Thoracic aorta (tissue), 2 donors: ENCODE data around the gene DNAJB11. TPM values are rescaled to one million over a fixed set of nuclear protein-coding genes. Genes with fewer than 3 reads are reported as not detected.

ENCODE experiments used
- ATAC-seq: fragments of 150-250 bp; one replicate; pipeline ENCODE4 v1.8.0; 2017; ENCODE audit warnings: low read depth; ENCODE audit not compliant: insufficient number of reproducible peaks, low FRiP score
- DNase-seq: peaks from one replicate; pipeline ENCODE4 v3.0.0-alpha.2; 2020; ENCODE audit warnings: low spot score
- H3K27ac ChIP-seq, 2 donors: fragments of 200-600 bp; sonication (generic); 1 replicate in 1 of 2; 2 replicates in 1 of 2; pipeline ENCODE4 v1.5.1; 2016; ENCODE audit warnings: mild to moderate bottlenecking in 2 of 2, moderate library complexity in 2 of 2
- H3K27me3 ChIP-seq: fragments of 200-600 bp; sonication (generic); replicated peaks from 2 replicates; pipeline ENCODE4 v1.6.0; 2016; ENCODE audit warnings: mild to moderate bottlenecking; ENCODE audit not compliant: insufficient read depth
- H3K36me3 ChIP-seq: fragments of 200-600 bp; sonication (generic); one replicate; pipeline ENCODE4 v1.5.1; 2016
- H3K4me1 ChIP-seq, 2 donors: fragments of 200-600 bp; sonication (generic); 1 replicate in 1 of 2; 2 replicates in 1 of 2; pipeline versions ENCODE4 v1.5.1 to v1.6.0; 2016; ENCODE audit warnings: low read depth in 2 of 2, mild to moderate bottlenecking in 1 of 2; ENCODE audit not compliant: control insufficient read depth in 1 of 2
- H3K4me3 ChIP-seq: fragments of 200-600 bp; sonication (generic); 2 replicates; pipeline ENCODE4 v1.5.1; 2016; ENCODE audit warnings: mild to moderate bottlenecking
- H3K9me3 ChIP-seq: fragments of 200-600 bp; sonication (generic); 2 replicates; pipeline ENCODE4 v1.5.1; 2016
- CTCF ChIP-seq: fragments of 200-600 bp; sonication (generic); IDR thresholded peaks from one replicate; pipeline ENCODE4 v1.5.1; 2019; ENCODE audit warnings: antibody characterized with exemption
- total RNA-seq, 2 donors: library from RNA; depleted of rRNA; stranded (reverse); fragments of >200 nt; gene quantifications; one replicate each; pipeline versions ENCODE4 v1.1.0 to v1.2.3, GENCODE V29; 2016

DNAJB11 gene
- total RNA-seq, 2 donors from 2014 or later = 41.3 to 44.9 TPM

- DNase-seq (no peak), ATAC-seq (no peak)
- TF ChIP-seq CTCF = no peak
- H3K9me3 ChIP-seq = no peaks in the 10 kb centered on the region
- no peaks in the 10 kb centered on the region for H3K36me3 ChIP-seq
- H3K27ac ChIP-seq = no peak overlapping the region
- peaks cover 0 to 6% of the 10 kb centered on the region in 2 donors for H3K4me1 ChIP-seq
- no peaks in the 10 kb centered on the region for H3K27me3 ChIP-seq
- no peak overlapping the region for H3K4me3 ChIP-seq
Observed at GRCh38 chr3:186540835-186541226, 29.7 kb upstream of the DNAJB11 start.

GRCh38 chr3:186544281-186544680, 26.2 kb upstream of the DNAJB11 start, which contains the start of gene CRYGS:
Gene CRYGS, minus strand, starts transcription at chr3:186544380. Its CDS starts 54 bp downstream, at chr3:186544326.
- H3K4me1 ChIP-seq = peaks cover 0 to 6% of the 10 kb centered on the region in 2 donors
- DNase-seq (no peak), ATAC-seq (no peak)
- peaks cover under 1% of the 10 kb centered on the region for H3K36me3 ChIP-seq
- no peaks in the 10 kb centered on the region for H3K9me3 ChIP-seq
- no peak within 1 kb of the TSS for H3K27ac ChIP-seq
- no peak for TF ChIP-seq CTCF
- H3K27me3 ChIP-seq = no peaks in the 10 kb centered on the region
- H3K4me3 ChIP-seq = no peak within 1 kb of the TSS

DNA sequence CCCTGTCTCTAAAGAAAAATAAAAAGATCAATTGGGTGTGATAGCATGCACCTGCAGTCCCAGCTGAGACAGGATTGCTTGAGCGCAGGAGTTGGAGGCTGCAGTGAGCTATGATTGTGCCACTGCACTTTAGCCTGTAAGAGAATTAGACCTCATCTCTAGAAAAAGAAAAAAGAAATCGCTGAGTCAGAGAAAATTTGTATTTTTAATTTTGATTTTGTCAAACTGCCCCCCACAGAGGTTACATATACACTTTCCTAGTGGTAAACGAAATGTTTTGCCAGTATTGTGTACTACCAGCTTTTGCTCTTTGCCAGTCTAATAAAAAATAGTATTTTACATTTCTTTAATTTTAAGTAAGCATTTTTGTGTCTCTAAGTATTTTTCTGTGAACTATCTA, 21.0 kb upstream of the DNAJB11 start:
- Histone ChIP-seq H3K36me3 (peaks cover 21% of the 10 kb centered on the region), H3K27me3 (no peaks in the 10 kb centered on the region), H3K4me1 (no peaks in the 10 kb centered on the region), H3K27ac (no peak overlapping the region), H3K9me3 (no peaks in the 10 kb centered on the region), H3K4me3 (no peak overlapping the region)
- TF ChIP-seq CTCF = no peak
- ATAC-seq = no peak
- DNase-seq = no peak

GRCh38 chr3:186551387-186551786, 19.1 kb upstream of the DNAJB11 start:
- Histone ChIP-seq H3K4me1 (no peaks in the 10 kb centered on the region), H3K9me3 (no peaks in the 10 kb centered on the region), H3K27ac (no peak overlapping the region), H3K27me3 (no peaks in the 10 kb centered on the region), H3K4me3 (no peak overlapping the region), H3K36me3 (peaks cover 27% of the 10 kb centered on the region)
- ATAC-seq = no peak
- DNase-seq = no peak
- TF ChIP-seq CTCF = no peak

- Histone ChIP-seq H3K27me3 (no peaks in the 10 kb centered on the region), H3K4me3 (no peak overlapping the region), H3K9me3 (no peaks in the 10 kb centered on the region), H3K27ac (no peak overlapping the region), H3K4me1 (no peaks in the 10 kb centered on the region), H3K36me3 (peaks cover 32% of the 10 kb centered on the region)
- no peak for ATAC-seq
- no peak for DNase-seq
- no peak for TF ChIP-seq CTCF
Observed at GRCh38 chr3:186552408-186553031, 18.0 kb upstream of the DNAJB11 start.
